ENCODE results near the gene PQBP1. TPM values are rescaled to one million over a fixed set of nuclear protein-coding genes. Genes with fewer than 3 reads are reported as not detected.

PQBP1 gene
- total RNA-seq, 1 donor: 32.9 TPM

GRCh38 chrX:48913605-48914366 lies 16.1 kb downstream of the PQBP1 start:
- no peaks in the 10 kb centered on the region for H3K9me3 ChIP-seq (ENCODE audit: low read depth, low read length)
- TF ChIP-seq, protein P1, sequence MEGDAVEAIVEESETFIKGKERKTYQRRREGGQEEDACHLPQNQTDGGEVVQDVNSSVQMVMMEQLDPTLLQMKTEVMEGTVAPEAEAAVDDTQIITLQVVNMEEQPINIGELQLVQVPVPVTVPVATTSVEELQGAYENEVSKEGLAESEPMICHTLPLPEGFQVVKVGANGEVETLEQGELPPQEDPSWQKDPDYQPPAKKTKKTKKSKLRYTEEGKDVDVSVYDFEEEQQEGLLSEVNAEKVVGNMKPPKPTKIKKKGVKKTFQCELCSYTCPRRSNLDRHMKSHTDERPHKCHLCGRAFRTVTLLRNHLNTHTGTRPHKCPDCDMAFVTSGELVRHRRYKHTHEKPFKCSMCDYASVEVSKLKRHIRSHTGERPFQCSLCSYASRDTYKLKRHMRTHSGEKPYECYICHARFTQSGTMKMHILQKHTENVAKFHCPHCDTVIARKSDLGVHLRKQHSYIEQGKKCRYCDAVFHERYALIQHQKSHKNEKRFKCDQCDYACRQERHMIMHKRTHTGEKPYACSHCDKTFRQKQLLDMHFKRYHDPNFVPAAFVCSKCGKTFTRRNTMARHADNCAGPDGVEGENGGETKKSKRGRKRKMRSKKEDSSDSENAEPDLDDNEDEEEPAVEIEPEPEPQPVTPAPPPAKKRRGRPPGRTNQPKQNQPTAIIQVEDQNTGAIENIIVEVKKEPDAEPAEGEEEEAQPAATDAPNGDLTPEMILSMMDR (IDR thresholded peaks at IDR 0.05; ENCODE audit: extremely low read depth, low read depth, low read length): no peak
- peaks cover 3% of the 10 kb centered on the region for H3K4me1 ChIP-seq (ENCODE audit: insufficient read depth, low read length)
- H3K36me3 ChIP-seq (ENCODE audit: insufficient read depth, low read length): peaks cover 25% of the 10 kb centered on the region
- peaks cover 30% of the 10 kb centered on the region for H3K79me2 ChIP-seq (ENCODE audit: insufficient read depth, low read length)
- no peak overlapping the region for H3K4me3 ChIP-seq (ENCODE audit: insufficient read depth, low read length)
- H2AFZ ChIP-seq (ENCODE audit: low read length): no peak overlapping the region
- H3K4me2 ChIP-seq (ENCODE audit: insufficient read depth, low read length): no peak overlapping the region
- H4K20me1 ChIP-seq (ENCODE audit: insufficient read depth, low read length): no peaks in the 10 kb centered on the region
- H3K27me3 ChIP-seq (ENCODE audit: insufficient read depth, low read length): no peaks in the 10 kb centered on the region
- no peak overlapping the region for H3K27ac ChIP-seq (ENCODE audit: low read depth, low read length)
- DNase-seq (ENCODE audit: insufficient read length, low spot score, missing footprints): peak; percentile 35

DNA sequence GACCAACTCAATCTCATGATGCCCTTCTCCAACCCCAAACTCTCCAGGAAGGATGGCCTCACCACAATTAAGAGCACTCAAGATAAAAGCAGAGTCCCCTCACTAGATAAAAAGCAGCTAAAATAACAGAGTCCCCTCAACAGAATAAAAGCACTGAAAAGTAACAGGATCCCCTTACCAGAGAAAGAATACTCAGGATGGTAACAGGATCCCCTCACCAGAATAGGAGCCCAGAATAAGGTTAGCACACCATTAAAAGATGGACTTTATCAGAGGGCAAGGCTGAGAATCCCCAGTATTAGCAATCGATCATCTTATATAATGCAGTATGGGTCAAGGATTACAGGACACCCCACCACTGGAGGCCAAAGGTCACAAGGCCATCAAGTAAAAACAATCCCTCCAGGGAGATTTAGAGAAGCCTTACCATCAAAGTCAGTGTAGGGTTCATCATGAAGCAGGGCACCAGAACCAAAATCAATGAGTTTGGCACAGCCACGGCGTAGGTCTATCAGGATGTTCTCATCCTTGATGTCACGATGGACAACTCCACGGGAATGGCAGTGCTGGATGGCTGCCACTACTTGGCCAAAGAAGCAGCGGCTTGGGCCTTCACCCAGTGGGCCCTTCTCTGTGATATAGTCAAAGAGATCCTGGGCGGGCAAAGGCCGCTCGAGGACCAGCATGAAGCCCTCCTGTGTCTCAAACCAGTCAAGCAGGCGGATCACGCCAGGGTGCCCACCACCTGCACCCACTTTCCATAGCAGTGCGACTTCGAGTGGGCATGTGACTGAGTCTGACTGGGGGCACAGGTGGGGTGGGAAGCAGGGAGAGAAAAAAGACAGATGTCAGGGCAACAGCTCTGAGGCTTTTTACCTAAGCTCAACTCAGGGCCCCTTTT lies 17.1 kb downstream of the PQBP1 start:
- TF ChIP-seq, protein P1 (IDR thresholded peaks at IDR 0.05; ENCODE audit: extremely low read depth, low read depth, low read length): no peak
- peaks cover 16% of the 10 kb centered on the region for H3K36me3 ChIP-seq (ENCODE audit: insufficient read depth, low read length)
- peak; percentile 34 for DNase-seq (ENCODE audit: insufficient read length, low spot score, missing footprints)
- H3K4me3 ChIP-seq (ENCODE audit: insufficient read depth, low read length): no peak overlapping the region
- peaks cover 13% of the 10 kb centered on the region for H3K4me1 ChIP-seq (ENCODE audit: insufficient read depth, low read length)
- no peak overlapping the region for H3K4me2 ChIP-seq (ENCODE audit: insufficient read depth, low read length)
- no peaks in the 10 kb centered on the region for H3K27me3 ChIP-seq (ENCODE audit: insufficient read depth, low read length)
- peaks cover 20% of the 10 kb centered on the region for H3K79me2 ChIP-seq (ENCODE audit: insufficient read depth, low read length)
- H4K20me1 ChIP-seq (ENCODE audit: insufficient read depth, low read length): no peaks in the 10 kb centered on the region
- no peaks in the 10 kb centered on the region for H3K9me3 ChIP-seq (ENCODE audit: low read depth, low read length)
- no peak overlapping the region for H2AFZ ChIP-seq (ENCODE audit: low read length)
- no peak overlapping the region for H3K27ac ChIP-seq (ENCODE audit: low read depth, low read length)

GRCh38 chrX:48917139-48918001 lies 19.6 kb downstream of the PQBP1 start:
- Histone ChIP-seq H3K27ac (ENCODE audit: low read depth, low read length) (peak overlapping the region; percentile 41), H3K9me3 (ENCODE audit: low read depth, low read length) (no peaks in the 10 kb centered on the region), H3K36me3 (ENCODE audit: insufficient read depth, low read length) (peaks cover 13% of the 10 kb centered on the region), H3K4me3 (ENCODE audit: insufficient read depth, low read length) (peak overlapping the region; percentile 25), H3K4me1 (ENCODE audit: insufficient read depth, low read length) (peaks cover 11% of the 10 kb centered on the region), H2AFZ (ENCODE audit: low read length) (no peak overlapping the region), H3K4me2 (ENCODE audit: insufficient read depth, low read length) (peak overlapping the region; percentile 45), H3K79me2 (ENCODE audit: insufficient read depth, low read length) (peaks cover 3% of the 10 kb centered on the region), H4K20me1 (ENCODE audit: insufficient read depth, low read length) (no peaks in the 10 kb centered on the region), H3K27me3 (ENCODE audit: insufficient read depth, low read length) (no peaks in the 10 kb centered on the region)
- DNase-seq (ENCODE audit: insufficient read length, low spot score, missing footprints): peak; percentile 95
- TF ChIP-seq, protein P1 (IDR thresholded peaks at IDR 0.05; ENCODE audit: extremely low read depth, low read depth, low read length): peak; percentile 96

Measured in osteoblast (primary cell).